ENCODE measurements around the gene PIGT. TPM values are rescaled to one million over a fixed set of nuclear protein-coding genes. Genes with fewer than 3 reads are reported as not detected.

PIGT gene
- total RNA-seq, 4 donors from 2014 or later = 76.4 to 87.3 (median 83.5) TPM

DNA sequence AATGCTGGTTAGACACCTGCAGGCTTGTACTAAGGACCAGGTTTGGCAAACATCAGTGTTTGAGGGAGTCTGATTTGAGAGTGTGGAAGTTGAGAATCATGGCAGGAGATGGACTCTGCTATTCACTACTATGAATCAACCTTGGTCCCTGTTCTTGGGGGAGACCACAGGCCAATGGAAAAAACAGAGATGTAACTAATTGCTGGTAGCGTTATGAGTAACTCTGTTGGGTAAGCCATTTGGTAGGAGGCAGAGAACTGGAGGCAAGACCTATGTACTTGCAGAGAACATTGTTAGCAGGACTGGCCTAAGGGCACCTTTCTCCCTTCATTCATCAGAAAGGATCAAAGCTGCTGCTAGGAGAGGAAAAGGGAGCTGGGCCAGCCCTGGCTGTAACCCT lies 45.3 kb downstream of the PIGT start:
- ATAC-seq (ENCODE audit: low FRiP score) = no peak
- TF ChIP-seq CTCF (IDR thresholded peaks at IDR 0.05) = no peak
- DNase-seq (ENCODE audit: low spot score) = no peak

DNA sequence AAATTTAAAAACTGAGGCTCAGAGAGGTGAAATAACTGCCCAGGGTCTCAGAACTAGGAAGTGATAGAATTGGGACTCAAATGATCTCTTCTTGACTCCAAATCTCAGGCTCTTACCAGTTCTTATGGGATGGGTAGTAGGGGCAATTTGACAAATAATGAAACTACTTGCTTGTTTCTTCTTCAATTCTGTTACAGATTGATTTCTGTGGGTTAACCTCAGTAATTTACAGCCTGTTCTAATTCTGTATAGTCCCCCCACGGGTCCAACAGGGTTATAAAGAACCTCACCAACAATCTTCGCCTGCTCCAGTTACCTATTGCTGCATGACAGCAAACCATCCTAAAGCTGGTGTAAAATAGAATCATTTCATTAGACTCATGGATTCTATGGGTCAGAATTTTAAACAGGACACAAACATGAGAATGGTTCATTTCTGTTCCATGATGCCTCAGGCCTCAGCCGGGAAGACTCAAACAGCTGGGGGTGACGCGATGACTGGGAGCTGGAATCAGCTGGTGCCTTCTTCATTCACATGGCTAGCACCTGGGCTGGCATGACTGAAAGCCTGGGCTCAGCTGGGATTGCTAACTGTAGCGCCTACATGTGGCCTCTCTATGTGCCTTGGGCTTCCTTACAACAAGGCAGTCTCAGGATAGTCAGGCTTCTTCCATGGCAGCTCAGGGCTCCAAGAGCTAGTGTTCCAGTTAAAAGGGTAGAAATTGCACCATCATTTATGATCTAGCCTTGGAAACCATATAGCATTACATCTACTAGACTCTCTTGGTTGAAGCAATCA lies 47.0 kb downstream of the PIGT start:
- no peak for ATAC-seq (ENCODE audit: low FRiP score)
- no peak for DNase-seq (ENCODE audit: low spot score)
- TF ChIP-seq CTCF (IDR thresholded peaks at IDR 0.05) = no peak

- ATAC-seq (ENCODE audit: low FRiP score) = no peak
These were observed 47.8 kb downstream of the PIGT start for GRCh38 chr20:45463709-45464108.

DNA sequence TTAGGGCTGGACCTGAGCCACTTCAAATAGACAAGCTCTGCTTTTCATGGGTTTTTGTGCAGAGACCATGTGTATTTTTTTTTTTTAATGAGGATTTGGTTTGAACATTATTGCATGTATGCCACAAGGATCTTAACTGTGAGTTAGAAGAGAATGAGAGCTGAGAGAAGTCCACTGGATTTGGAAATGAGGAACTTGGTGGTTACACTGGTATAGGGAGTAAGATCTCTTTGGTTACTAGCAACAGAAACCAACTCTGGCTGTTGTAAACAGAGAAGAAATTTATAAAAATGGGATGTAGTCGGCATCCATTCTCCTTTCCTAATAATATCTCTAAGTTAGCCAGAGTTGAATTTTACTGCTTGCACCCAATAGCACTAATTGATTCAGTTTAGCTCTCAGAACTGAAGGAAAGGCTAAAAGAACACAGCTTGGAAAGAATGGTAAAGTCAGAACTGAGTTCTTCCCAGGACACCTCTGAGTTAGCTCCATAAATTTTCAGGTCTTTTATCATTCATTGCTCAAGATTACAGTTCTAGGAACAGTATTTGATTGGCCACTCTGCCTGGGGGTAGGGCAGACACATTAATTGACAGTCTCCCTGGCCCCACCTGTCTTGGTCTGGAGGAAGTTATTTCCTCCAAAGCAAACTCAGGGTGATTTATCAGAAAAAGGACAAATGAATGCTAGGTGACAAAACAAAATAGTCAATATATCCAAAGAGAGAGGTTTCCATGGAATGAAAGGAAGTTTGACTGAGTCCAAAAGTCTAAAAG lies 49.7 kb downstream of the PIGT start:
- TF ChIP-seq CTCF (IDR thresholded peaks at IDR 0.05) = no peak
- DNase-seq (ENCODE audit: low spot score) = no peak
- ATAC-seq (ENCODE audit: low FRiP score) = no peak

More at GRCh38 chr20:45463709-45464108, 47.8 kb downstream of the PIGT start:
- no peak for TF ChIP-seq CTCF (IDR thresholded peaks at IDR 0.05)
- DNase-seq (ENCODE audit: low spot score) = no peak

- no peak for ATAC-seq (ENCODE audit: low FRiP score)
These were observed 51.2 kb downstream of the PIGT start for GRCh38 chr20:45467172-45467571.

DNA sequence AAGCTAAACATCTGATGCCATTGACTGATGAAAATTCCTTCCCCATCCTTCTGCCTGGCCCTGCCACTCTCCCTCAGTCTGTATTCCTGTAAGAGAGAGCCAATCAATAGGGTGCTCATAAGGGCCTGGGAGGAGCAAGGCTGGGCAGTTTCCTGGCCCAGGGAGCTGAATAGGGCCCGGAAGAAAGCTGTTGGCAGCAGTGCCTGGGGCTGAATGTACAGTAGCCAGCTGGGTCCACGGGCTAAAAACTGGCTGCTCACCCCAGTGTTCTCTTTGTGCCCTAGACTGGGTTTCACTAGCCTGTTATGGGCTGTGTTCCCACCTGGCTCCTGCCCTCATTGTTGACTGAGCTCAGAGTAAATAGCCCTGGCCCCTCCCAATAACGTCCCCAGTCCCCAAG lies 51.9 kb downstream of the PIGT start:
- DNase-seq (ENCODE audit: low spot score) (no peak), ATAC-seq (ENCODE audit: low FRiP score) (no peak)
- TF ChIP-seq CTCF (IDR thresholded peaks at IDR 0.05) = no peak

More at GRCh38 chr20:45467172-45467571, 51.2 kb downstream of the PIGT start:
- no peak for TF ChIP-seq CTCF (IDR thresholded peaks at IDR 0.05)
- DNase-seq (ENCODE audit: low spot score) = no peak
